ENCODE data around the gene PRDM7. TPM values are rescaled to one million over a fixed set of nuclear protein-coding genes. Genes with fewer than 3 reads are reported as not detected.
"Not testable (repeated sequence)": the region's sequence is repeated elsewhere in the genome, so short reads cannot be mapped to it uniquely, and the experiment has no call there.

PRDM7 gene
- total RNA-seq, 2 donors from 2014 or later: not detected

DNA sequence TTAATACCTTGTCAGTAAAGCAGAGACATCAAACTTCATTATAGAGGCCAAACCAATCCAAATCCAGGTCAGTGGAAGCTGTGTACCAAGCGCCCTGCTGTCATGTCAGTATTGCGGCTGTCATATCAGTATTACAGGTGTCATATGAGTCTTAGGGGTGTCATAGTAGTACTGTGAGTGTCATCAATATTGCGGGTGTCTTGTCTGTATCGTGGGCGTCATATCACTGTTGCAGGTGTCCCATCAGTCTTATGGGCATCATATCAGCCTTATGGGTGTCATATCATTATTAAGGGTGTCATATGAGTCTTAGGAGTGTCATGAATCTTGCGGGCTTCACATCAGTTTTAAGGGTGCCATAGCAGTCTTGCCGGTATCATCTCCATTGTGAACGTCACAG lies 6.0 kb upstream of the PRDM7 start:
- peak; percentile 56 to 69 for ATAC-seq
- Mint-ChIP-seq H3K27ac (no peak overlapping the region), H3K36me3 (peaks cover 5 to 6% of the 10 kb centered on the region in 2 donors), H3K9me3 (no peaks in the 10 kb centered on the region)
- DNase-seq (ENCODE audit: low spot score in 2 of 2): no peak

DNA sequence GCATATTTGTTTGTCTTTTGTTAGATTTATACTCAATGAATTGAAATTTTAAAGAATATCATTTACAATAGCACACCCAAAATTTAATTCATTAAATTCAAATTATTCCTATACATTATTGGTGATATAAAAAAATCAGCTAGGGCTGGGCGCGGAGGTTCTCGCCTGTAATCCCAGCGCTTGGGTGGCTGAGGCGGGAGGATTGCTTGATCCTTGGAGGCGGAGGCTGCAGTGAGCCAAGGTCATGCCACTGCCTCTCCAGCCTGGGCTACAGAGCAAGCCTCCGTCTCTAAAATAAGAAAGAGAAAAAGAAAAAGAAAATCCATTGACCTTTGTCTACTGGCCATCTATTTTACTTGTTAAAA lies 4.5 kb upstream of the PRDM7 start:
- Mint-ChIP-seq H3K9me3 (no peaks in the 10 kb centered on the region), H3K27ac (peak overlapping the region in 1 of 2 donors; percentile 89), H3K36me3 (peaks cover 5 to 6% of the 10 kb centered on the region in 2 donors)
- DNase-seq (ENCODE audit: low spot score in 2 of 2): no peak
- ATAC-seq: no peak

DNA sequence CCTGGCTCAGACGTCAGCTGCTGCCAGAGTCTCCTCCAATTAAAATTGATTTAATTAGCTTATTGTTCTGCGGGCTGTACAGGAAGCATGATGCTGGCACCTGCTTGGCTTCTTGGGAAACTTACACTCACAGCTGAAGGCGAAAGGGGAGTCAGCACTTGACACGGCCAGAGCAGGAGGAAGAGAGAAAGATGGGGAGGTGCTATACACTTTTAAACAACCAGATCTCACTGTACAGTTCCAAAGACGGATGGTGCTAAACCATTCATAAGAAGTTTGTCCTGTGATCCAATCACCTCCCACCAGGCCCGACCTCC lies 1.4 kb upstream of the PRDM7 start:
- no peak for DNase-seq (ENCODE audit: low spot score in 2 of 2)
- no peak for ATAC-seq
- no peaks in the 10 kb centered on the region for H3K9me3 Mint-ChIP-seq

DNA sequence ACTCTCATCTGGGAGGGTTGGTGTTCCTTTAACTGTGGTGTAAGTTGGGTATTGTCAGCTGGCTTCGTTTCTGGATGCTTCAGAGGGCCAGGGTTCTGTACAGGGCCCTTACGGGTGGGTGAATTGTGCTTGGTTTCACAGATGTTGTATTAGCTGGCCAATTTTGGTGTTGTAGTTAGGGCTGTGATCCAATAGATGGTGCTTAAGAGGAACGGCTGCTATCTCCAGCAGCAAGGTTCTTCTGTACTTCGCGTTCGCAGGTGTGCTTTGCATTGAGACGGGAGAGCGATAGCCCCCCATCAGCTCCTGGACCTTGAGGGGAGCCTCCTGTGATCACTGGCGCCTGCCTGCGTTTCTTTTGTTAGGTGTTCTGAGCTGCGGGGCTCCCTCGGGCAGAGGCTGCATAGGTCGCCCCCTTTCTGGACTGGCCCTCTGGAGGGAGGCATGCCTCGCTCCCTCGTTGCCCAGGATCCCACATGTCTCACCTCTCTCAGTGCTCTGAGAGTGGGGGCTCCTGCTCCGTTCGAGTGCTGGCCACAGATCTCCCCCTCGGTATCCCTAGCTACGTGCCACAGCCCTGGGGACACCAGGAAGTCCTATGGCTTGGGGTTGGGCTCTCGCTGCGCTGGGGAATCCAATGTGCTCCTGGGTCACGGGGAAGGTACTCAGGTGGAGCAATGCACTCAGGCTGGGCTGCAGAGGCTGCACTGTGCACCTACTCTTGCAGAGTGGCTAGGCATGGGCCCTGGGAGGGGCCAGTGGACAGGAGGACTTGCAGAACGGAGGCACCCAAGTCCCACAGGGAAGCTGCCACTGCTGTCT lies 837 bp upstream of the PRDM7 start:
- peak overlapping the region in 1 of 2 donors; percentile 87 for H3K27ac Mint-ChIP-seq
- DNase-seq (ENCODE audit: low spot score in 2 of 2): peak in 1 of 2 donors; percentile 58
- ATAC-seq: peak; percentile 49 to 61
- H3K36me3 Mint-ChIP-seq: peaks cover 0 to 6% of the 10 kb centered on the region in 2 donors
- H3K9me3 Mint-ChIP-seq: no peaks in the 10 kb centered on the region

More for the DNA sequence above, 1.4 kb upstream of the PRDM7 start:
- Mint-ChIP-seq H3K36me3 (peaks cover 0 to 6% of the 10 kb centered on the region in 2 donors), H3K27ac (peak overlapping the region in 1 of 2 donors; percentile 87)

DNA sequence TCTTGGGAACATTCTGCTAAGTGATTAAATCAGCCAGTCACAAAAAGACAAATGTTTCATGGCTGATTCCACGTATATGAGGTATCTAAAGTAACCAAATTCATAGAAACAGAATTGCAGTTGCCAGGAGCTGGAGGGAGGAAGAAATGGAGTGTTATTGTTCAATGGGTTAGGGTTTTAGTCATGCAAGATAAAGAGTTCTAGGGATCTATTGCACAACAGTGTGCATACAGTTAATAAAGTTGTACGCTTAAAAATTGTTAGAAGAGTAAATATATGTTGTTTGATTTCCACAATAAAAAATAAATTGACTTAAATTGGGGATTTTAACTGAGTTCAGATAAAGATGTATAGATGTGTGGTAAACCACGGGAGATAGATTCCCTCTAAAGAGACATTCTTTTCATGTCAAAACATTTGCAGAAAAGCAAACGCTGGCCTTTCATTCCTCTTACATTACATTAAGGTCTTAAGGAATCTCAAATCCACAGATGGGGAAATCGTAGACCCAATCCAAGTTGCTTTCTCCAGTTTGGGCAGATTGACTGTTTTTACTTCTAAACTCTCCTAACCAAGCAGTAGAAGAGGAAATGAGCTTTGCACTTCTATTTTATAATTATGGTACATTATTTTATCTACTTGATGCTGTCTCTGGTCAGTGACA lies 4.6 kb downstream of the PRDM7 start:
- no peak overlapping the region for H3K27ac Mint-ChIP-seq
- H3K36me3 Mint-ChIP-seq: no peaks in the 10 kb centered on the region
- no peaks in the 10 kb centered on the region for H3K9me3 Mint-ChIP-seq
- ATAC-seq (no peak), DNase-seq (ENCODE audit: low spot score in 2 of 2) (no peak)

DNA sequence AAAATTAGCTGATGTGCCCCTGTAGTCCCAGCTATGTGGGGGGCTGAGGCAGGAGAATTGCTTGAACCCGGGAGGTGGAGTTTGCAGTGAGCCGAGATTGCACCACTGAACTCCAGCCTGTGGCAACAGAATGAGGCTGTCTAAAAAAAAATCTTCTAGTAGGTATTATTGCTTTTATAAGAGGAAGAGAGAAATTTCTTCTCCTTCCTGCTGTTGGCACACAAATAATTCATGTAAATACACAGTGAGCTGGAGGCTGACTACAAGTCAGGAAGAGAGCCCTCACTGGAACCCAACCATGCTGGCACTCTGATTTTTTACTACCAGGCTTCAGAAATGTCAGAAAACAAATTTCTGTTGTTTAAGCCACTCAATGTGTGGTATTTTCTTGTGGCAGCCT lies 6.7 kb downstream of the PRDM7 start:
- Mint-ChIP-seq H3K9me3 (no peaks in the 10 kb centered on the region), H3K27ac (no peak overlapping the region)
- no peak for ATAC-seq

DNA sequence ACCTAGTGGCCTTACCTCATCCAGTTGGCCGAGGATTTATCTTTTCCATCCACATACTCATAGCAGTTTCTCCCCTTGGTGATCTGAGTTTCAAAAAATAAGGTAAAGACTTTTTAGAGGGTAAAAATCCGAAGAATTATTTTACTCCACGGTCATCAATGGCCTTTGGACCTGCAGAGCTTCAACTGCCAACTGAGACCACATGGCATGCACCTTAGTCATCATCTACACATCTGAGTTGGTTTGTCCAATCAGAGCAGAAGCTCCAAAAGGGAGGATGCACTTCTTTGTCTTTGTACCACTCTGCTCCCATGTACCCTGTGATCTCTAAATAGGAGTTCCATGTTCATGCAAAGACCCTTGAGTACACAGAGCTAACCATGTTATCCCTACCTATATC lies 15.7 kb downstream of the PRDM7 start:
- Mint-ChIP-seq H3K36me3 (no peaks in the 10 kb centered on the region), H3K9me3 (no peaks in the 10 kb centered on the region), H3K27ac (no peak overlapping the region)
- DNase-seq (ENCODE audit: low spot score in 2 of 2) (no peak), ATAC-seq (no peak)

More for the DNA sequence above, 6.7 kb downstream of the PRDM7 start:
- no peaks in the 10 kb centered on the region for H3K36me3 Mint-ChIP-seq
- DNase-seq (ENCODE audit: low spot score in 2 of 2): no peak

DNA sequence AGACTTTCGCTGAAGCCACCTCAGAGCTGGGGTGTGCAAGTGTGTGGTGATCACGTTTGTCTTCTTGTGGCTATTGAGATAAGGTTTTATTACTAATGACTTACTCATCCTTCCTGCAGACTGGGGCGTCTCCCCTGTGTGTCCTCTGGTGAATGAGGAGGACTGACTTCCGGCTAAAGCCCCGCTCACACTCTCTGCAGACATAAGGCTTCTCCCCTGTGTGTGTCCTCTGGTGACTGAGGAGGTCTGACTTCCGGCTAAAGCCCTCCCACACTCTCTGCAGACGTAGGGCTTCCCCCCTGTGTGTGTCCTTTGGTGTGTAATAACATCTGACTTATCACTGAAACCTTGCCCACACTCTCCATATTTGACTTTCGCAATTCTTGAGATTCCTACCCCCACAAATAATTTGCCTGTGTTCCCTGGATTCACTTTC lies 19.4 kb downstream of the PRDM7 start:
- peak; percentile 43 to 87 for ATAC-seq
- peaks cover 12 to 15% of the 10 kb centered on the region in 2 donors for H3K9me3 Mint-ChIP-seq

DNA sequence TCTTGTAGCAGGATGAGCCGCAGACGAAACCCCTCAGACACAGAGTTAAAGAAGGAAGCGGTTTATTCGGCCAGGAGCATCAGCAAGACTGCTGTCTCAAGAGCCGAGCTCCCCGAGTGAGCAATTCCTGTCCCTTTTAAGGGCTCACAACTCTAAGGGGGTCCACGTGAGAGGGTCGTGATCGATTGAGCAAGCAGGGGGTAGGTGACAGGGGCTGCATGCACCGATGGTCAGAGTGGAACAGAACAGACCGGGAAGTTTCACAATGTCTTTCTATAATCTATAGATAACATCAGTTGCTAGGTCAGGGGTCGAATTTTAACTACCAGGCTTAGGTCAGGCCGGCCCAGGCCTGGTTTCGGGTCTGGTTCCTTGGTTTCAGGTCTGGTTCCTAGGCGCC lies 20.6 kb downstream of the PRDM7 start:
- ATAC-seq; DNase-seq (ENCODE audit: low spot score in 2 of 2); H3K27ac Mint-ChIP-seq: not testable (repeated sequence)
- H3K9me3 Mint-ChIP-seq: peaks cover 12 to 15% of the 10 kb centered on the region in 2 donors
- peaks cover 13 to 17% of the 10 kb centered on the region in 2 donors for H3K36me3 Mint-ChIP-seq

More for the DNA sequence above, 19.4 kb downstream of the PRDM7 start:
- no peak overlapping the region for H3K27ac Mint-ChIP-seq
- DNase-seq (ENCODE audit: low spot score in 2 of 2): no peak
- peaks cover 13 to 17% of the 10 kb centered on the region in 2 donors for H3K36me3 Mint-ChIP-seq

DNA sequence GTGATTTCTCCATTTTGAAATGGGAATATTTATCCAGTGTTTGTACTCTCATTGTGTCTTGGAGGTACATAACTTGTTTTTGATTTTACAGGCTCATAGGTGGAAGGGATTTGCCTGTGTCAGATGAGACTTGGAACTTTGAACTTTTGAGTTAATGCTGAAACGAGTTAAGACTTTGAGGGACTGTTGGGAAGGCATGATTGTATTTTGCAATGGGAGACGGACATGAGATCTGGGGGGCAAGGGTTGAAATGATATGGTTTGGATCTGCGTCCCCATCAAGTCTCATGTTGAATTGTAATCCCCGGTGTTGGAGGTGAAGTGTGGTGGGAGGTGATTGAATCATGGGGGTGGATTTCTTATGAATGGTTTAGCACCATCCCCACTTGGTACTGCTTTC lies 21.8 kb downstream of the PRDM7 start:
- peaks cover 13 to 17% of the 10 kb centered on the region in 2 donors for H3K36me3 Mint-ChIP-seq

DNA sequence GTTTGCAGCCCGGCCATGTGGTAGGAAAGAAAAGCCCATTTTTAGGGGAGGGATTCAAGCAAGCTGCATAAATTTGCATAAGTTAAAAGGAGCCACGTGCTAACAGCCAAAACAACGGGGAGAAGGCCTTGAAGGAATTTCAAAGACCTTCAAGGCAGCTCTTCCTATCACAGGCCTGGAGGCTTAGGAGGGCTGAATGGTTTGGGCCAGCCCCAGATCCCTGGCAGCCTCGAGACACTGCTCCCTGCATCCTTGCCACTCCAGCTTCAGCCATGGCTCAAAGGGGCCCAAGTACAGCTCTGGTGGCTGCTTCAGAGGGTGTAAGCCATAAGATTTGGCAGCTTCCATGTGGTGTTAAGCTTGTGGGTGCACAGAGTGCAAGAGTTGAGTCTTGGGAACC lies 22.6 kb downstream of the PRDM7 start:
- DNase-seq (ENCODE audit: low spot score in 2 of 2) (no peak), ATAC-seq (no peak)
- Mint-ChIP-seq H3K27ac (no peak overlapping the region), H3K36me3 (peaks cover 13 to 17% of the 10 kb centered on the region in 2 donors), H3K9me3 (peaks cover 12 to 15% of the 10 kb centered on the region in 2 donors)

More for the DNA sequence above, 21.8 kb downstream of the PRDM7 start:
- ATAC-seq (no peak), DNase-seq (ENCODE audit: low spot score in 2 of 2) (no peak)
- Mint-ChIP-seq H3K9me3 (peaks cover 12 to 15% of the 10 kb centered on the region in 2 donors), H3K27ac (no peak overlapping the region)

DNA sequence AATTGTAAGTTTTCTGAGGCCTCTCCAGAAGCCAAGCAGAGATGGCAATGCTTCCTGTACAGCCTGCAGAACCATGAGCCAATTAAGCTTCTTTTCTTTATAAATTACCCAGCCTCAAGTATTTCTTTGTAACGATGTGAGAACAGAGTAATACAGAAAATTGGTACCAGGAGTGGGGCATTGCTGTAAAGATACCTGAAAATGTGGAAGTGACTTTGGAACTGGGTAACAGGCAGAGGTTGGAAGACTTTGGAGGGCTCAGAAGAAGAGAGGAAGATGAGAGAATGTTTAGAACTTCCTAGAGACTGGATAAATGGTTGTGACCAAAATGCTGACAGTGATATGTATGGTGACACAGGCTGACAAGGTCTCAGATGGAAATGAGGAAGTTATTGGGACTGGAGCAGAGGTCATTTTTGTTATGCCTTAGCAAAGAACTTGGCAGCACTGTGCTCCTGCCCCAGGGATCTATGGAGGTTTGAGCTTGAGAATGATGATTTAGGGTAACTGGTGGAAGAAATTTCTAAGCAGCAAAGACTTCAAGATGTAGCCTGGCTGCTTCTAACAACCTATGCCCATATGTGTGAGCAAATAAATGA lies 23.1 kb downstream of the PRDM7 start:
- H3K27ac Mint-ChIP-seq: no peak overlapping the region
- no peak for ATAC-seq
- no peak for DNase-seq (ENCODE audit: low spot score in 2 of 2)
- H3K36me3 Mint-ChIP-seq: peaks cover 13 to 17% of the 10 kb centered on the region in 2 donors
- peaks cover 12 to 15% of the 10 kb centered on the region in 2 donors for H3K9me3 Mint-ChIP-seq

DNA sequence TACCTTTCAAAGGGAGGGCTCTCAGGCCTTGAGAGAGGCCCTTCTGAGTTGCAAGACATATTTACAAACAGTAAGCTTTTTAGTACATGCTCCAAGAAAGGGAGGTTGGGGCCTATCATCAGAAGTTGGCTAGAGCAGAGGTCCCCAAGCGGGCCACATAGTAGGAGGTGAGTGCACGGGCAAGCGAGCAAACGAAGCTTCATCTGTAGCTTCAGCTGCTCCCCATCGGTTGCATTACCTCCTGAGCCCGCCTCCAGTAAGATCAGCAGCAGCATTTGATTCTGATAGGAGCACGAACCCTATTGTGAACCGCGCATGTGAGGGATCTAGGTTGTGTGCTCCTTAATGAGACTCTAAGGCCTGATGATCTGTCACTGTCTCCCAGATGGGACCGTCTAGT lies 26.2 kb downstream of the PRDM7 start:
- Mint-ChIP-seq H3K27ac (no peak overlapping the region), H3K36me3 (peaks cover 17% of the 10 kb centered on the region in 2 donors), H3K9me3 (peaks cover 12 to 15% of the 10 kb centered on the region in 2 donors)
- no peak for ATAC-seq
- DNase-seq (ENCODE audit: low spot score in 2 of 2): no peak

DNA sequence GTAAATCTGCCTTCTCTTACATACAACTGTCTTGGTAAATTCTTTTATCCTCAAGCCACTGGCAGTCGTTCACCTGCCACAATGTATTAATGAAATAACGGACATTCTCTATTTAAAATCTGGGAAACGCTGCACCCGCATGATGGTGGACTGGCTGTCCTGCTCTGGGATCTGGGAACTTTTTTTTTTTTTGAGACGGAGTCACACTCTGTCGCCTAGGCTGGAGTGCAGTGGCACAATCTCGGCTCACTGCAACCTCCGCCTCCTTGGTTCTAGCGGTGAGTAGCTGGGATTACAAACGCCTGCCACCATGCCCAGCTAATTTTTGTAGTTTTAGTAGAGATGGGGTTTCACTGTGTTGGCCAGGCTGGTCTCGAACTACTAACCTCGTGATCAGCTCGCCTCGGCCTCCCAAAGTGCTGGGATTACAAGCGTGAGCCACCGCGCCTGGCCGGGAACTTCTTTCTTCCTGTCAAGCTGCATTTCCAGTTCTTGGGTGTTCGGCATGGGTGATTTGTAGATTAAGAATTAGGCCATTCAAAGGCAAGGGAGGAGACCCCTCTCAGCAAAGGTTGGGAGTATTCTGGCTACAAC lies 28.3 kb downstream of the PRDM7 start:
- Mint-ChIP-seq H3K27ac (no peak overlapping the region), H3K36me3 (peaks cover 5 to 10% of the 10 kb centered on the region in 2 donors), H3K9me3 (peaks cover 7 to 8% of the 10 kb centered on the region in 2 donors)
- ATAC-seq (no peak), DNase-seq (ENCODE audit: low spot score in 2 of 2) (no peak)

DNA sequence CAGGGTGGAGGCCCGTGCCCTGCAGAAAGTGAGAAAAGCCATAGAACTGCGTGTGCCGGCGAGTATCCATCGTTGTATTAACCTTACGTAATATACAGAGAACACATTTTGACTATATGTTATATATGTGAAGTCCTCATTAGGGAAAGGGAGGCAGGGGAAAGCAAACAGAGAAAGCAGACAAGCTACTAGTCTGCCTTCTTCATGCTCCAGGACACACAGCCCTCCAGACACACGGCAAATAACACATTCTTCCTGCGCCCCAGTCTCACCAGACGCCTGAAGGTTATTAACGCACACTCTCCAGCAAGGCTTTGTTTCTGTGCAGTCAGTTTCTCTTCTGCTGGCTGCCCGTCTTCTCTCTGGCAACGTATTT lies 28.8 kb downstream of the PRDM7 start:
- DNase-seq (ENCODE audit: low spot score in 2 of 2) (no peak), ATAC-seq (peak in 1 of 2 donors; percentile 22)
- peaks cover 5 to 8% of the 10 kb centered on the region in 2 donors for H3K36me3 Mint-ChIP-seq
- no peak overlapping the region for H3K27ac Mint-ChIP-seq
- H3K9me3 Mint-ChIP-seq: peaks cover 4 to 5% of the 10 kb centered on the region in 2 donors

DNA sequence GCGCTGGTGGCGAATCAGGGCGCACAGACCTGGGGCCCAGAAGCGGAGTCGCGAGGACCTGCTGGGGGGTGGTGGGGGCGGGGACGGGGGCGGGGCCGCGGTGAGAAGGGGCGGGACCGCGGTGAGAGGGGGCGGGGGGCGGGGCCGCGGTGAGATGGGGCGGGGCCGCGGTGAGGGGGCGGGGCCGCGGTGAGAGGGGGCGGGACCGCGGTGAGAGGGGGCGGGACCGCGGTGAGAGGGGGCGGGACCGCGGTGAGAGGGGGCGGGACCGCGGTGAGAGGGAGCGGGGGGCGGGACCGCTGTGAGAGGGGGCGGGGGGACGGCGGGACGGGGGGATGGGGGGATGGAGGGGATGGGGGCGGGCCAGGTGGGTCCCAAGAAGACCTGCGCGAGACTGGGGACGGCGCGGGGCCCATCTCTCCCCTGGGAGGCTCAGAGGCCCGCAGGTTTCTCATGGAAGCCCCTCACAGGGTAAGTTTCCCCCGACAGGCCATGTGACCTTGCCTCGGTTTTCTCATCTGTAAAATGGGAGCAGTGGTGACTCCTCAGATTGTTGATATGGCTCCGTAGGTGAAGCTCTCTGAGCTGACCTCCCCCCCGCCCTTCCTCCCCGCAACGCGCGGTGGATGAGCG lies 29.3 kb downstream of the PRDM7 start:
- peak in 1 of 2 donors; percentile 38 for ATAC-seq
- H3K27ac Mint-ChIP-seq: no peak overlapping the region
- peaks cover under 1 to 8% of the 10 kb centered on the region in 2 donors for H3K36me3 Mint-ChIP-seq
- no peaks in the 10 kb centered on the region for H3K9me3 Mint-ChIP-seq
- DNase-seq (ENCODE audit: low spot score in 2 of 2): no peak

All from activated naive CD4-positive, alpha-beta T cell treated with anti-CD3 and anti-CD28 coated beads, Interleukin-2, amount 50 U/mL, for 72 hours (primary cell).